ENCODE measurements around the gene ABLIM2. TPM values are rescaled to one million over a fixed set of nuclear protein-coding genes. Genes with fewer than 3 reads are reported as not detected.

Gene ABLIM2
- total and polyA plus RNA-seq, 2 of the 8 experiments (the other 6 are each of a cell fraction or from before 2014, with no cell fraction given), result 2.8 to 3.0 TPM

- Histone ChIP-seq H2AFZ (ENCODE audit: low read length) (no peak overlapping the region), H3K9ac (replicated peaks in 1 of 4; ENCODE audit: extremely low read depth in 1 of 4, low read depth in 3 of 4, low read length in 3 of 4) (no peak overlapping the region), H3K23me2 (ENCODE audit: low read depth, low read length) (peaks cover 13% of the 10 kb centered on the region; the same call in 1 of the 2 replicates), H4K8ac (ENCODE audit: extremely low read depth, insufficient read depth, low read length) (no peak overlapping the region), H4K5ac (ENCODE audit: insufficient read length, low read depth, low read length) (no peak overlapping the region), H2BK12ac (ENCODE audit: low read depth, low read length) (no peak overlapping the region), H3K27me3 (replicated peaks in 1 of 4; ENCODE audit: control insufficient read depth in 3 of 4, extremely low read depth in 1 of 4, insufficient read depth in 3 of 4, low read length in 3 of 4) (no peaks in the 10 kb centered on the region), H2BK20ac (ENCODE audit: low read length) (no peak overlapping the region), H4K91ac (replicated peaks; ENCODE audit: insufficient read length, low read length) (no peak overlapping the region), H3K4me1 (replicated peaks in 1 of 4; ENCODE audit: control insufficient read depth in 3 of 4, insufficient read depth in 4 of 4, low read length in 3 of 4) (peaks cover 0 to 4% (median 2%) of the 10 kb centered on the region in 4 experiments; a peak in 3 of 7 replicates), H3K56ac (replicated peaks; ENCODE audit: insufficient read length, low read depth, low read length) (no peak overlapping the region), H2BK15ac (ENCODE audit: low read length) (no peak overlapping the region), H3K36me3 (ENCODE audit: control insufficient read depth in 2 of 4, insufficient read depth in 4 of 4, low read length in 3 of 4) (no peaks in the 10 kb centered on the region), H3K9me3 (ENCODE audit: insufficient read depth in 2 of 2, low read depth in 1 of 2, low read length in 1 of 2) (no peaks in the 10 kb centered on the region), H4K20me1 (replicated peaks in 1 of 2; ENCODE audit: control insufficient read depth in 1 of 2, insufficient read depth in 2 of 2, low read length in 2 of 2) (peaks cover 0 to 1% of the 10 kb centered on the region in 2 experiments), H3K79me1 (ENCODE audit: low read depth, low read length) (no peaks in the 10 kb centered on the region), H3K4me3 (ENCODE audit: extremely low read depth in 1 of 4, insufficient read depth in 2 of 4, low read depth in 3 of 4, low read length in 4 of 4) (no peak overlapping the region), H2AK5ac (ENCODE audit: low read depth, low read length) (no peak overlapping the region), H3K23ac (ENCODE audit: insufficient read length) (no peak overlapping the region), H3K4ac (replicated peaks; ENCODE audit: insufficient read length, low read depth, low read length) (no peak overlapping the region), H3K27ac (ENCODE audit: low read depth, low read length) (no peak overlapping the region), H3K14ac (ENCODE audit: insufficient read length) (no peak overlapping the region), H2BK120ac (replicated peaks; ENCODE audit: low read depth, low read length) (no peak overlapping the region), H2BK5ac (ENCODE audit: low read depth, low read length) (no peak overlapping the region), H3K4me2 (ENCODE audit: insufficient read depth in 1 of 2, low read depth in 2 of 2, low read length in 2 of 2) (no peak overlapping the region), H3K79me2 (ENCODE audit: control insufficient read depth in 1 of 2, insufficient read depth in 2 of 2, low read length in 2 of 2) (no peaks in the 10 kb centered on the region), H3K18ac (ENCODE audit: extremely low read depth, low read length) (no peak overlapping the region)
- ChIA-PET POLR2A (ENCODE audit: partially characterized antibody) (interaction anchor here (1.5 kb wide), 1 partner anchor 42 kb away, joined by 6 read pairs; no protein-coding TSS in a partner anchor), CTCF (ENCODE audit: partially characterized antibody) (interaction anchor here (0.8 to 1.1 kb wide), 5 partner anchors 14 to 206 kb away, joined by 3 to 7 read pairs (median 3); no protein-coding TSS in a partner anchor)
- WGBS, 2 experiments (ENCODE audit: extremely low coverage in 1 of 2, insufficient coverage in 1 of 2, insufficient read length in 1 of 2, insufficient replicate concordance in 2 of 2, low coverage in 1 of 2, low lambda C conversion rate in 2 of 2, missing lambda C conversion rate in 1 of 2), result 84% methylated on average over 12 of the region's 12 CpGs; no CpG with 5 or more reads in 1 of the 2 experiments
- no peak for FAIRE-seq
- DNase-seq (ENCODE audit: low read depth in 1 of 2, low spot score in 2 of 2), result no peak
- TF ChIP-seq RBBP5 (IDR thresholded peaks at IDR 0.05; ENCODE audit: borderline replicate concordance, low read depth, low read length) (no peak), ATF2 (IDR thresholded peaks at IDR 0.05; ENCODE audit: low read length) (no peak), CBX5 (IDR thresholded peaks at IDR 0.05; ENCODE audit: low read depth, low read length) (no peak)
Observed at GRCh38 chr4:8008391-8008790, 150.2 kb downstream of the ABLIM2 start.

Data from H1 (cell line).